ENCODE results near the gene SIAH1. TPM values are rescaled to one million over a fixed set of nuclear protein-coding genes. Genes with fewer than 3 reads are reported as not detected.

SIAH1 gene
- total RNA-seq, 1 donor from 2014 or later, result 73.9 TPM

- no peak for DNase-seq (ENCODE audit: low spot score)
- Histone ChIP-seq H2AFZ (replicated peaks) (no peak overlapping the region), H3K4me1 (no peaks in the 10 kb centered on the region), H3K36me3 (no peaks in the 10 kb centered on the region), H4K20me1 (ENCODE audit: low read depth) (no peaks in the 10 kb centered on the region), H3F3A (ENCODE audit: low read depth) (no peaks in the 10 kb centered on the region), H3K27ac (no peak overlapping the region), H3K79me2 (ENCODE audit: low read depth) (no peaks in the 10 kb centered on the region), H3K9me3 (ENCODE audit: low read depth) (no peaks in the 10 kb centered on the region), H3K4me3 (no peak overlapping the region), H3K4me2 (no peak overlapping the region), H3K9ac (no peak overlapping the region), H3K27me3 (no peaks in the 10 kb centered on the region)
- Mint-ChIP-seq H3K4me3 (no peak overlapping the region), H3K4me1 (no peaks in the 10 kb centered on the region), H3K27ac (no peak overlapping the region), H3K9me3 (peaks cover 3% of the 10 kb centered on the region), H3K36me3 (peaks cover 17% of the 10 kb centered on the region), H3K27me3 (ENCODE audit: insufficient read depth, low read depth) (no peaks in the 10 kb centered on the region)
- TF ChIP-seq EZH2phosphoT487 (IDR thresholded peaks at IDR 0.05) (no peak), EZH2 (IDR thresholded peaks at IDR 0.05) (no peak)
- TF ChIP-seq, protein P1, sequence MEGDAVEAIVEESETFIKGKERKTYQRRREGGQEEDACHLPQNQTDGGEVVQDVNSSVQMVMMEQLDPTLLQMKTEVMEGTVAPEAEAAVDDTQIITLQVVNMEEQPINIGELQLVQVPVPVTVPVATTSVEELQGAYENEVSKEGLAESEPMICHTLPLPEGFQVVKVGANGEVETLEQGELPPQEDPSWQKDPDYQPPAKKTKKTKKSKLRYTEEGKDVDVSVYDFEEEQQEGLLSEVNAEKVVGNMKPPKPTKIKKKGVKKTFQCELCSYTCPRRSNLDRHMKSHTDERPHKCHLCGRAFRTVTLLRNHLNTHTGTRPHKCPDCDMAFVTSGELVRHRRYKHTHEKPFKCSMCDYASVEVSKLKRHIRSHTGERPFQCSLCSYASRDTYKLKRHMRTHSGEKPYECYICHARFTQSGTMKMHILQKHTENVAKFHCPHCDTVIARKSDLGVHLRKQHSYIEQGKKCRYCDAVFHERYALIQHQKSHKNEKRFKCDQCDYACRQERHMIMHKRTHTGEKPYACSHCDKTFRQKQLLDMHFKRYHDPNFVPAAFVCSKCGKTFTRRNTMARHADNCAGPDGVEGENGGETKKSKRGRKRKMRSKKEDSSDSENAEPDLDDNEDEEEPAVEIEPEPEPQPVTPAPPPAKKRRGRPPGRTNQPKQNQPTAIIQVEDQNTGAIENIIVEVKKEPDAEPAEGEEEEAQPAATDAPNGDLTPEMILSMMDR (IDR thresholded peaks at IDR 0.05), result no peak
Measured at GRCh38 chr16:48321317-48322036, 63.7 kb downstream of the SIAH1 start.

DNA sequence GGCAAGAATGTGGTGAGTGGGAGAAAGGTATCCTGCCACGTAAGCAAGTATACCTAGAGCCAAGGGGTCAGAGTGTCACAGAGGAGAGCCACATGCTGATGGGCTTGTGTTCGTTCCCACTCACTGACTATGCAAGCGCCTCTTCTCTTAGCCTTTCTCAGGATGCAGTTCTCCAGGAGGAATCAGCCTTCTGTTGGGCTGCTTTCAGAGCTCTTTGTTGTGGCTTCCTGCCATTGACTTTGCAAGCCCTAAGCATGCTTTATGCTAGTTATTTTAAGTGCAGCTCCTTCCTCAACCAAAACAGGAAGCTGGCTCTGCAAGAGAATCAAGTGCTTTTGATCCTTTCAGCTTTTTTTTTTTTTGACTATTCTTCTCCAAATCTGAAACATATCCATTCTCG, 66.6 kb downstream of the SIAH1 start:
- DNase-seq (ENCODE audit: low spot score), result no peak
- Histone ChIP-seq H3K27me3 (no peaks in the 10 kb centered on the region), H2AFZ (replicated peaks) (no peak overlapping the region), H3K9me3 (ENCODE audit: low read depth) (no peaks in the 10 kb centered on the region), H4K20me1 (ENCODE audit: low read depth) (no peaks in the 10 kb centered on the region), H3K79me2 (ENCODE audit: low read depth) (no peaks in the 10 kb centered on the region), H3K4me3 (no peak overlapping the region), H3K9ac (no peak overlapping the region), H3K4me2 (no peak overlapping the region), H3K27ac (no peak overlapping the region), H3K4me1 (no peaks in the 10 kb centered on the region), H3K36me3 (no peaks in the 10 kb centered on the region), H3F3A (ENCODE audit: low read depth) (no peaks in the 10 kb centered on the region)
- Mint-ChIP-seq H3K4me3 (no peak overlapping the region), H3K36me3 (peaks cover 23% of the 10 kb centered on the region), H3K4me1 (no peaks in the 10 kb centered on the region), H3K9me3 (peaks cover 8% of the 10 kb centered on the region), H3K27me3 (ENCODE audit: insufficient read depth, low read depth) (no peaks in the 10 kb centered on the region), H3K27ac (no peak overlapping the region)
- no peak for TF ChIP-seq EZH2 (IDR thresholded peaks at IDR 0.05)
- TF ChIP-seq, protein P1 (IDR thresholded peaks at IDR 0.05), result no peak

GRCh38 chr16:48317614-48318315, 67.4 kb downstream of the SIAH1 start:
- H3K4me1 ChIP-seq, result no peaks in the 10 kb centered on the region
- H4K20me1 ChIP-seq (ENCODE audit: low read depth), result no peaks in the 10 kb centered on the region
- H3F3A ChIP-seq (ENCODE audit: low read depth), result no peaks in the 10 kb centered on the region
- no peaks in the 10 kb centered on the region for H3K27me3 ChIP-seq
- Mint-ChIP-seq H3K27me3 (ENCODE audit: insufficient read depth, low read depth) (no peaks in the 10 kb centered on the region), H3K9me3 (peaks cover 17% of the 10 kb centered on the region), H3K36me3 (peaks cover 30% of the 10 kb centered on the region), H3K4me1 (no peaks in the 10 kb centered on the region), H3K27ac (no peak overlapping the region), H3K4me3 (no peak overlapping the region)
- no peak overlapping the region for H3K4me2 ChIP-seq
- H3K79me2 ChIP-seq (ENCODE audit: low read depth), result no peaks in the 10 kb centered on the region
- H3K9ac ChIP-seq, result no peak overlapping the region
- H3K27ac ChIP-seq, result no peak overlapping the region
- DNase-seq (ENCODE audit: low spot score), result no peak
- TF ChIP-seq, protein P1 (IDR thresholded peaks at IDR 0.05), result no peak
- no peak for TF ChIP-seq EZH2phosphoT487 (IDR thresholded peaks at IDR 0.05)
- TF ChIP-seq EZH2 (IDR thresholded peaks at IDR 0.05), result no peak
- no peak overlapping the region for H3K4me3 ChIP-seq
- H2AFZ ChIP-seq (replicated peaks), result no peak overlapping the region
- H3K36me3 ChIP-seq, result no peaks in the 10 kb centered on the region
- no peaks in the 10 kb centered on the region for H3K9me3 ChIP-seq (ENCODE audit: low read depth)
